Endothelial cell of umbilical vein (primary cell): ENCODE results near the gene MROH8. TPM values are rescaled to one million over a fixed set of nuclear protein-coding genes. Genes with fewer than 3 reads are reported as not detected.

Experiments used
- BruUV-seq: library from RNA; stranded (reverse); fragments of 400-500 nt; replicated peaks from 2 replicates; lab custom pipeline; 2021; lab: Mats Ljungman, UMichigan
- CTCF ChIA-PET: fragments of 300-600, 350-600 bp; sonication (Branson Sonifier 250); formaldehyde crosslinking; loops from one replicate; lab custom pipeline; 2021; ENCODE audit warnings: antibody characterized with exemption, inconsistent platforms; lab: Charles Lee
- POLR2A ChIA-PET: fragments of 300-600, 350-600 bp; sonication (Branson Sonifier 250); formaldehyde crosslinking; loops from one replicate; lab custom pipeline; 2021; ENCODE audit warnings: antibody characterized with exemption, inconsistent platforms; lab: Charles Lee
- DNase-seq: peaks from one replicate; pipeline ENCODE4 v3.0.0-alpha.2; 2011; ENCODE audit warnings: low read depth, low spot score
- FAIRE-seq: peaks from 2 replicates; lab custom pipeline; 2011; peaks lifted over from hg19 to GRCh38; lab: Jason Lieb, UNC
- H2AFZ ChIP-seq: 2 replicates; pipeline ENCODE4 v1.6.0; 2012; ENCODE audit warnings: low read depth, low read length, control low read depth, inconsistent platforms
- H3K27ac ChIP-seq: 2 replicates; pipeline ENCODE4 v1.5.1; 2011; ENCODE audit warnings: low read depth, mild to moderate bottlenecking, control low read depth, low read length, moderate library complexity; ENCODE audit not compliant: insufficient read depth
- H3K27me3 ChIP-seq, 2 experiments: 2 replicates each; pipeline versions ENCODE4 v1.6.0 to v1.6.1; 2011; ENCODE audit warnings: low read length in 2 of 2, mixed read lengths in 1 of 2; ENCODE audit not compliant: control insufficient read depth in 2 of 2, insufficient read depth in 2 of 2
- H3K36me3 ChIP-seq, 2 experiments: 2 replicates in 1 of 2; 3 replicates in 1 of 2; pipeline ENCODE4 v1.5.1; 2011; ENCODE audit warnings: low read length in 2 of 2, mild to moderate bottlenecking in 1 of 2, moderate library complexity in 1 of 2; ENCODE audit not compliant: control insufficient read depth in 2 of 2, insufficient read depth in 2 of 2; ENCODE audit errors: extremely low read depth in 1 of 2
- H3K4me1 ChIP-seq: 3 replicates; pipeline ENCODE4 v1.5.1; 2011; ENCODE audit warnings: mild to moderate bottlenecking, low read length; ENCODE audit not compliant: control insufficient read depth, insufficient read depth; ENCODE audit errors: extremely low read depth
- H3K4me2 ChIP-seq: 2 replicates; pipeline ENCODE4 v1.6.1; 2011; ENCODE audit warnings: low read length, control low read depth, mixed read lengths; ENCODE audit not compliant: insufficient read depth
- H3K4me3 ChIP-seq, 3 experiments: fragments of 200-600 bp in 1 of 3; sonication (generic), shearing (Covaris generic) in 1 of 3; replicated peaks in 1 of 3; 2 replicates each; pipeline ENCODE4 v1.5.1; 2011 to 2016; ENCODE audit warnings: control low read depth in 3 of 3, low read length in 3 of 3, mild to moderate bottlenecking in 2 of 3, inconsistent platforms in 1 of 3, low read depth in 1 of 3, moderate library complexity in 1 of 3; ENCODE audit not compliant: insufficient read depth in 1 of 3
- H3K79me2 ChIP-seq: 2 replicates; pipeline ENCODE4 v1.6.0; 2012; ENCODE audit warnings: low read length, inconsistent platforms; ENCODE audit not compliant: control insufficient read depth, insufficient read depth
- H3K9ac ChIP-seq: replicated peaks from 2 replicates; pipeline ENCODE3; 2011; ENCODE audit warnings: low read length, control low read depth; ENCODE audit not compliant: insufficient read depth; ENCODE audit errors: extremely low read depth
- H3K9me1 ChIP-seq: replicated peaks from 3 replicates; pipeline ENCODE4 v1.6.0; 2011; ENCODE audit warnings: mild to moderate bottlenecking, low read length; ENCODE audit not compliant: control insufficient read depth, insufficient read depth; ENCODE audit errors: extremely low read depth
- H3K9me3 ChIP-seq: replicated peaks from 2 replicates; pipeline ENCODE4 v1.5.1; 2012; ENCODE audit warnings: low read length, inconsistent platforms; ENCODE audit not compliant: control insufficient read depth, insufficient read depth
- H4K20me1 ChIP-seq: replicated peaks from 2 replicates; pipeline ENCODE3; 2011; ENCODE audit warnings: mild to moderate bottlenecking, low read length; ENCODE audit not compliant: control insufficient read depth, insufficient read depth; ENCODE audit errors: extremely low read depth
- EZH2 ChIP-seq: IDR thresholded peaks from 2 replicates; pipeline ENCODE4 v1.6.1; 2012; ENCODE audit warnings: borderline replicate concordance, low read depth, mild to moderate bottlenecking, moderate library complexity, low read length, inconsistent platforms; ENCODE audit not compliant: severe bottlenecking
- FOS ChIP-seq: IDR thresholded peaks from 2 replicates; pipeline ENCODE4 v1.6.1; 2011; ENCODE audit warnings: mild to moderate bottlenecking, low read length, moderate library complexity, borderline replicate concordance; ENCODE audit not compliant: insufficient read depth
- GATA2 ChIP-seq: IDR thresholded peaks from 2 replicates; pipeline ENCODE4 v1.7.0; 2011; ENCODE audit warnings: low read depth, mild to moderate bottlenecking, moderate library complexity, mixed read lengths, low read length; ENCODE audit not compliant: insufficient read length, insufficient read depth
- JUN ChIP-seq: IDR thresholded peaks from 2 replicates; pipeline ENCODE4 v1.6.1; 2011; ENCODE audit warnings: borderline replicate concordance, low read depth; ENCODE audit not compliant: insufficient read length, insufficient read depth
- MYC ChIP-seq: IDR thresholded peaks from one replicate; pipeline ENCODE4 v1.6.1; 2011; ENCODE audit warnings: mild to moderate bottlenecking, low read depth, low read length
- POLR2A ChIP-seq: IDR thresholded peaks from 2 replicates; pipeline ENCODE4 v1.6.1; 2012; ENCODE audit warnings: low read depth, mild to moderate bottlenecking, control low read depth, low read length
- POLR2AphosphoS5 ChIP-seq: IDR thresholded peaks from 2 replicates; pipeline ENCODE4 v1.6.1; 2012; ENCODE audit warnings: low read depth, mild to moderate bottlenecking, control low read depth, low read length, moderate library complexity; ENCODE audit not compliant: insufficient read depth
- dilution Hi-C: fragments of 300-500 bp; cut with MboI; formaldehyde crosslinking; loops from one replicate; pipeline ENCODE4 v1.15.0; 2019; ENCODE audit warnings: low sequenced_read_pairs; ENCODE audit not compliant: extremely low pct_ligation_motif_present
- intact Hi-C: fragments of 100-400 bp; cut with micrococcal nuclease; formaldehyde crosslinking; loops from one replicate; pipeline ENCODE4 v1.10.0; 2022
- polyA plus RNA-seq, 4 experiments: library from polyadenylated mRNA; depleted of rRNA in 3 of 4; stranded (reverse) in 3 of 4; unstranded in 1 of 4; fragments of >200 nt; gene quantifications; 2 replicates each; pipeline versions ENCODE4 v1.2.1 to v1.2.3, GENCODE V29; 2011 to 2012; ENCODE audit warnings: missing spikeins in 1 of 4
- total RNA-seq: library from RNA; stranded (reverse); gene quantifications from 2 replicates; pipeline ENCODE4 v1.2.3, GENCODE V29; 2021
- TF ChIP-seq, protein P1 (sequence below), 2 donors: IDR thresholded peaks; 1 replicate in 1 of 2; 2 replicates in 1 of 2; pipeline ENCODE4 v1.5.1; 2011; ENCODE audit warnings: low read length in 2 of 2, mild to moderate bottlenecking in 2 of 2, moderate library complexity in 2 of 2, control low read depth in 1 of 2, inconsistent platforms in 1 of 2, low read depth in 1 of 2; ENCODE audit not compliant: insufficient read depth in 1 of 2; ENCODE audit errors: extremely low read depth in 1 of 2
- TF ChIP-seq, protein P2 (sequence below): IDR thresholded peaks from 2 replicates; pipeline ENCODE4 v1.6.1; 2011; ENCODE audit not compliant: insufficient read depth, insufficient read length

MROH8 gene
- total and polyA plus RNA-seq, 2 donors (not counting 3 experiments of a cell fraction or from before 2014, with no cell fraction given) = 1.3 to 1.5 TPM

DNA sequence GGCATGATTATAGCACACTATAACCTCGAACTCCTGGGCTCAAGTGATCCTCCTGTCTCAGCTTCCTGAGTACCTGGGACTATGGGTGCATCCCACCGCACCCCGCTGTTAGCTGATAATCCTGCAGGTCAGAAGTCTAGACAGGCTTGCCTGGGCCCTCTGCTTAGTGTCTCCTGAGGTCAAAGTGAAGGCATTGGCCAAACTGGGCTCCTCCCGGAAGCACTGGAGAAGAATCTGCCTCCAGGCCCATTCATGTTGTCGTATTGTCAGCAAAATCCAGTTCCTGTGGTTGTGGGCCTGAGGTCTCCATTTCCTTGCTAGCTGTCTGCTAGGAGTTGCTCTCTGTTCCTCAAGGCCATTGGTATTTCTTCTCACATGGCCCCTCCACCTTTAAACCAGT, 6.3 kb upstream of the MROH8 start:
- Histone ChIP-seq H2AFZ (no peak overlapping the region), H4K20me1 (peaks cover 2% of the 10 kb centered on the region), H3K9ac (no peak overlapping the region), H3K4me1 (peaks cover 1% of the 10 kb centered on the region), H3K4me2 (no peak overlapping the region), H3K79me2 (peaks cover 90% of the 10 kb centered on the region), H3K27me3 (no peaks in the 10 kb centered on the region), H3K9me1 (no peaks in the 10 kb centered on the region), H3K4me3 (no peak overlapping the region), H3K27ac (no peak overlapping the region), H3K36me3 (peaks cover 20 to 25% of the 10 kb centered on the region in 2 experiments), H3K9me3 (no peaks in the 10 kb centered on the region)
- dilution Hi-C loops = no loop called here
- no peak for FAIRE-seq
- ChIA-PET POLR2A (no interaction called here), CTCF (no interaction called here)
- intact Hi-C loops = no loop called here
- TF ChIP-seq JUN (no peak), FOS (no peak), POLR2AphosphoS5 (no peak), MYC (no peak), POLR2A (no peak), GATA2 (no peak), EZH2 (no peak)
- TF ChIP-seq, protein P1, sequence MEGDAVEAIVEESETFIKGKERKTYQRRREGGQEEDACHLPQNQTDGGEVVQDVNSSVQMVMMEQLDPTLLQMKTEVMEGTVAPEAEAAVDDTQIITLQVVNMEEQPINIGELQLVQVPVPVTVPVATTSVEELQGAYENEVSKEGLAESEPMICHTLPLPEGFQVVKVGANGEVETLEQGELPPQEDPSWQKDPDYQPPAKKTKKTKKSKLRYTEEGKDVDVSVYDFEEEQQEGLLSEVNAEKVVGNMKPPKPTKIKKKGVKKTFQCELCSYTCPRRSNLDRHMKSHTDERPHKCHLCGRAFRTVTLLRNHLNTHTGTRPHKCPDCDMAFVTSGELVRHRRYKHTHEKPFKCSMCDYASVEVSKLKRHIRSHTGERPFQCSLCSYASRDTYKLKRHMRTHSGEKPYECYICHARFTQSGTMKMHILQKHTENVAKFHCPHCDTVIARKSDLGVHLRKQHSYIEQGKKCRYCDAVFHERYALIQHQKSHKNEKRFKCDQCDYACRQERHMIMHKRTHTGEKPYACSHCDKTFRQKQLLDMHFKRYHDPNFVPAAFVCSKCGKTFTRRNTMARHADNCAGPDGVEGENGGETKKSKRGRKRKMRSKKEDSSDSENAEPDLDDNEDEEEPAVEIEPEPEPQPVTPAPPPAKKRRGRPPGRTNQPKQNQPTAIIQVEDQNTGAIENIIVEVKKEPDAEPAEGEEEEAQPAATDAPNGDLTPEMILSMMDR (IDR thresholded peaks at IDR 0.05; ENCODE audit: extremely low read depth in 1 of 2, insufficient read depth in 1 of 2, low read depth in 1 of 2, low read length in 2 of 2) = no peak
- TF ChIP-seq, protein P2, sequence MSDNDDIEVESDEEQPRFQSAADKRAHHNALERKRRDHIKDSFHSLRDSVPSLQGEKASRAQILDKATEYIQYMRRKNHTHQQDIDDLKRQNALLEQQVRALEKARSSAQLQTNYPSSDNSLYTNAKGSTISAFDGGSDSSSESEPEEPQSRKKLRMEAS = no peak
- DNase-seq = no peak
- no TSS peak for BruUV-seq
